HUDEP-2 (cell line): ENCODE data around the gene NHEJ1.

Experiments
- DNase-seq, 76 experiments: peaks; one replicate each; lab custom pipeline; 2025; ENCODE audit not compliant: unreplicated experiment in 76 of 76; lab: John Stamatoyannopoulos, UW

The NHEJ1 gene

GRCh38 chr2:219034823-219035222, 125.8 kb downstream of the NHEJ1 start:
- no peak for DNase-seq

GRCh38 chr2:219032051-219032745, 128.4 kb downstream of the NHEJ1 start:
- no peak for DNase-seq

- DNase-seq, result no peak
Observed at GRCh38 chr2:219031005-219031738, 129.4 kb downstream of the NHEJ1 start.

GRCh38 chr2:219030177-219030940, 130.3 kb downstream of the NHEJ1 start:
- no peak for DNase-seq

- DNase-seq, result peak in 67 of 76 experiments; percentile 2 to 80 (median 48)
Observed at GRCh38 chr2:219029829-219030165, 130.8 kb downstream of the NHEJ1 start.

- DNase-seq, result no peak
Observed at GRCh38 chr2:219028996-219029828, 131.4 kb downstream of the NHEJ1 start.

- no peak for DNase-seq
Observed at GRCh38 chr2:219028141-219028540, 132.5 kb downstream of the NHEJ1 start.

GRCh38 chr2:219027511-219028055, 133.0 kb downstream of the NHEJ1 start:
- no peak for DNase-seq

- DNase-seq, result no peak
Observed at GRCh38 chr2:219026946-219027345, 133.7 kb downstream of the NHEJ1 start.

- no peak for DNase-seq
Observed at GRCh38 chr2:219025637-219026585, 134.7 kb downstream of the NHEJ1 start.
